HG03575 (cell line): ENCODE results near the gene MCC.

Source experiments
- ATAC-seq: cut with Tn5 transposase; IDR thresholded peaks from one replicate; pipeline ENCODE4 v1.9.1; 2021; ENCODE audit not compliant: unreplicated experiment, insufficient number of reproducible peaks, low FRiP score; ENCODE audit errors: extremely low read depth

The MCC gene

GRCh38 chr5:113293068-113293974 is 194.9 kb downstream of the MCC start:
- no peak for ATAC-seq

GRCh38 chr5:113292462-113292861 is 195.8 kb downstream of the MCC start:
- no peak for ATAC-seq

- no peak for ATAC-seq
These were observed 204.7 kb downstream of the MCC start for GRCh38 chr5:113283558-113283957.

GRCh38 chr5:113282472-113282871 is 205.8 kb downstream of the MCC start:
- no peak for ATAC-seq

- no peak for ATAC-seq
These were observed 207.1 kb downstream of the MCC start for GRCh38 chr5:113281194-113281593.

GRCh38 chr5:113280541-113280940 is 207.7 kb downstream of the MCC start:
- ATAC-seq, result no peak

GRCh38 chr5:113278976-113279375 is 209.3 kb downstream of the MCC start:
- no peak for ATAC-seq

GRCh38 chr5:113276493-113276892 is 211.8 kb downstream of the MCC start:
- no peak for ATAC-seq

- ATAC-seq, result no peak
These were observed 212.3 kb downstream of the MCC start for GRCh38 chr5:113276001-113276400.

- ATAC-seq, result no peak
These were observed 213.3 kb downstream of the MCC start for GRCh38 chr5:113274836-113275414.

GRCh38 chr5:113273948-113274347 is 214.3 kb downstream of the MCC start:
- ATAC-seq, result no peak

- no peak for ATAC-seq
These were observed 216.4 kb downstream of the MCC start for GRCh38 chr5:113271745-113272454.

- ATAC-seq, result no peak
These were observed 217.2 kb downstream of the MCC start for GRCh38 chr5:113271015-113271414.

GRCh38 chr5:113270086-113270485 is 218.2 kb downstream of the MCC start:
- no peak for ATAC-seq

GRCh38 chr5:113269023-113269997 is 218.9 kb downstream of the MCC start:
- no peak for ATAC-seq

- ATAC-seq, result no peak
These were observed 220.0 kb downstream of the MCC start for GRCh38 chr5:113268232-113268631.

- ATAC-seq, result no peak
These were observed 220.8 kb downstream of the MCC start for GRCh38 chr5:113267361-113267900.

- no peak for ATAC-seq
These were observed 221.4 kb downstream of the MCC start for GRCh38 chr5:113266913-113267227.
